Activated T-helper 17 cell treated with anti-CD3 and anti-CD28 coated beads, Interleukin-2, amount 50 U/mL, for 72 hours (primary cell): ENCODE data around the gene MANBA. TPM values are rescaled to one million over a fixed set of nuclear protein-coding genes. Genes with fewer than 3 reads are reported as not detected.
A peak's percentile ranks its signal among the peaks of the same experiment; 100 is the strongest.
"Not testable (repeated sequence)": the region's sequence is repeated elsewhere in the genome, so short reads cannot be mapped to it uniquely, and the experiment has no call there.

Experiments used
- ATAC-seq: fragments of 150-1000 bp; cut with Tn5 transposase; replicated peaks from 2 replicates; pipeline ENCODE4 v1.10.0; 2021; ENCODE audit warnings: mild to moderate bottlenecking, moderate library complexity
- H3K27ac Mint-ChIP-seq: one replicate; pipeline ENCODE4 v1.8.0; 2022; ENCODE audit warnings: mixed read lengths
- H3K27me3 Mint-ChIP-seq: one replicate; pipeline ENCODE4 v1.8.0; 2022; ENCODE audit warnings: mixed read lengths
- H3K36me3 Mint-ChIP-seq: one replicate; pipeline ENCODE4 v1.8.0; 2022; ENCODE audit warnings: low read depth, mild to moderate bottlenecking, mixed read lengths
- H3K4me1 Mint-ChIP-seq: one replicate; pipeline ENCODE4 v1.8.0; 2022; ENCODE audit warnings: mixed read lengths
- H3K4me3 Mint-ChIP-seq: one replicate; pipeline ENCODE4 v1.8.0; 2022; ENCODE audit warnings: mild to moderate bottlenecking, mixed read lengths
- H3K9me3 Mint-ChIP-seq: one replicate; pipeline ENCODE4 v1.8.0; 2022; ENCODE audit warnings: mixed read lengths
- total RNA-seq, 2 donors: library from RNA; stranded (reverse); gene quantifications; one replicate each; pipeline ENCODE4 v1.2.3, GENCODE V29; 2022

MANBA gene
- total RNA-seq, 2 donors from 2014 or later, result 10.0 to 13.6 TPM

GRCh38 chr4:102639598-102639997 is 121.2 kb downstream of the MANBA start:
- no peaks in the 10 kb centered on the region for H3K4me1 Mint-ChIP-seq
- peak overlapping the region; percentile 56 for H3K4me3 Mint-ChIP-seq
- peak overlapping the region; percentile 58 for H3K27ac Mint-ChIP-seq
- no peak for ATAC-seq
- no peaks in the 10 kb centered on the region for H3K27me3 Mint-ChIP-seq
- H3K9me3 Mint-ChIP-seq, result no peaks in the 10 kb centered on the region
- peaks cover 4% of the 10 kb centered on the region for H3K36me3 Mint-ChIP-seq

GRCh38 chr4:102638621-102639020 is 122.1 kb downstream of the MANBA start:
- no peak for ATAC-seq
- Mint-ChIP-seq H3K27me3 (no peaks in the 10 kb centered on the region), H3K4me3 (no peak overlapping the region), H3K36me3 (peaks cover 11% of the 10 kb centered on the region), H3K9me3 (no peaks in the 10 kb centered on the region), H3K4me1 (no peaks in the 10 kb centered on the region), H3K27ac (no peak overlapping the region)

GRCh38 chr4:102637391-102637790 is 123.4 kb downstream of the MANBA start:
- Mint-ChIP-seq H3K4me3 (no peak overlapping the region), H3K36me3 (peaks cover 11% of the 10 kb centered on the region)

GRCh38 chr4:102633100-102633499 is 127.7 kb downstream of the MANBA start:
- H3K27ac Mint-ChIP-seq, result no peak overlapping the region
- peaks cover 31% of the 10 kb centered on the region for H3K4me1 Mint-ChIP-seq
- no peak overlapping the region for H3K4me3 Mint-ChIP-seq
- no peak for ATAC-seq
- H3K36me3 Mint-ChIP-seq, result peaks cover 11% of the 10 kb centered on the region
- no peaks in the 10 kb centered on the region for H3K27me3 Mint-ChIP-seq
- H3K9me3 Mint-ChIP-seq, result no peaks in the 10 kb centered on the region

More at GRCh38 chr4:102637391-102637790, 123.4 kb downstream of the MANBA start:
- Mint-ChIP-seq H3K9me3 (no peaks in the 10 kb centered on the region), H3K27me3 (no peaks in the 10 kb centered on the region), H3K27ac (peak overlapping the region; percentile 38), H3K4me1 (no peaks in the 10 kb centered on the region)
- no peak for ATAC-seq

GRCh38 chr4:102632241-102633065 is 128.3 kb downstream of the MANBA start:
- no peak for ATAC-seq
- Mint-ChIP-seq H3K36me3 (peaks cover 11% of the 10 kb centered on the region), H3K27me3 (no peaks in the 10 kb centered on the region), H3K27ac (no peak overlapping the region), H3K4me3 (no peak overlapping the region), H3K4me1 (peaks cover 36% of the 10 kb centered on the region), H3K9me3 (no peaks in the 10 kb centered on the region)

GRCh38 chr4:102631616-102632015 is 129.2 kb downstream of the MANBA start:
- no peaks in the 10 kb centered on the region for H3K9me3 Mint-ChIP-seq
- H3K4me3 Mint-ChIP-seq, result no peak overlapping the region
- no peaks in the 10 kb centered on the region for H3K27me3 Mint-ChIP-seq
- peaks cover 11% of the 10 kb centered on the region for H3K36me3 Mint-ChIP-seq
- ATAC-seq, result no peak
- H3K27ac Mint-ChIP-seq, result no peak overlapping the region
- peaks cover 41% of the 10 kb centered on the region for H3K4me1 Mint-ChIP-seq

- Mint-ChIP-seq H3K36me3 (peaks cover 8% of the 10 kb centered on the region), H3K4me3 (peak overlapping the region; percentile 26), H3K27me3 (no peaks in the 10 kb centered on the region), H3K4me1 (peaks cover 50% of the 10 kb centered on the region), H3K27ac (no peak overlapping the region), H3K9me3 (no peaks in the 10 kb centered on the region)
- ATAC-seq, result no peak
These were observed 131.1 kb downstream of the MANBA start for GRCh38 chr4:102629673-102630072.

GRCh38 chr4:102627831-102628523 is 132.8 kb downstream of the MANBA start:
- Mint-ChIP-seq H3K4me3 (peak overlapping the region; percentile 43), H3K27me3 (no peaks in the 10 kb centered on the region), H3K27ac (peak overlapping the region; percentile 85), H3K4me1 (peaks cover 55% of the 10 kb centered on the region), H3K36me3 (no peaks in the 10 kb centered on the region), H3K9me3 (no peaks in the 10 kb centered on the region)
- peak; percentile 87 for ATAC-seq

GRCh38 chr4:102625232-102625930 is 135.4 kb downstream of the MANBA start:
- Mint-ChIP-seq H3K4me3 (peak overlapping the region; percentile 82), H3K9me3 (no peaks in the 10 kb centered on the region), H3K27ac (peak overlapping the region; percentile 84), H3K36me3 (no peaks in the 10 kb centered on the region), H3K4me1 (peaks cover 47% of the 10 kb centered on the region), H3K27me3 (no peaks in the 10 kb centered on the region)
- peak; percentile 73 for ATAC-seq

- Mint-ChIP-seq H3K4me1 (peaks cover 45% of the 10 kb centered on the region), H3K4me3 (peak overlapping the region; percentile 82), H3K27ac (peak overlapping the region; percentile 84), H3K9me3 (no peaks in the 10 kb centered on the region), H3K36me3 (no peaks in the 10 kb centered on the region), H3K27me3 (no peaks in the 10 kb centered on the region)
- no peak for ATAC-seq
These were observed 136.3 kb downstream of the MANBA start for GRCh38 chr4:102624505-102624904.

GRCh38 chr4:102623622-102624021 is 137.1 kb downstream of the MANBA start:
- ATAC-seq, result no peak
- no peak overlapping the region for H3K27ac Mint-ChIP-seq
- peaks cover 2% of the 10 kb centered on the region for H3K36me3 Mint-ChIP-seq
- H3K27me3 Mint-ChIP-seq, result no peaks in the 10 kb centered on the region
- H3K4me1 Mint-ChIP-seq, result peaks cover 49% of the 10 kb centered on the region
- no peaks in the 10 kb centered on the region for H3K9me3 Mint-ChIP-seq
- no peak overlapping the region for H3K4me3 Mint-ChIP-seq

- H3K4me1 Mint-ChIP-seq, result peaks cover 47% of the 10 kb centered on the region
- no peaks in the 10 kb centered on the region for H3K9me3 Mint-ChIP-seq
- ATAC-seq, result no peak
- no peak overlapping the region for H3K27ac Mint-ChIP-seq
- H3K36me3 Mint-ChIP-seq, result peaks cover 23% of the 10 kb centered on the region
- peak overlapping the region; percentile 9 for H3K4me3 Mint-ChIP-seq
- H3K27me3 Mint-ChIP-seq, result no peaks in the 10 kb centered on the region
These were observed 139.9 kb downstream of the MANBA start for GRCh38 chr4:102620697-102621497.

GRCh38 chr4:102619776-102620631 is 140.8 kb downstream of the MANBA start:
- Mint-ChIP-seq H3K4me3 (peak overlapping the region; percentile 65), H3K36me3 (peaks cover 32% of the 10 kb centered on the region), H3K27ac (peak overlapping the region; percentile 86), H3K4me1 (peaks cover 48% of the 10 kb centered on the region)
- ATAC-seq, result peak; percentile 88
- not testable (repeated sequence) for H3K27me3 Mint-ChIP-seq, H3K9me3 Mint-ChIP-seq
